Stimulated activated CD4-positive, alpha-beta T cell treated with anti-CD3 and anti-CD28 coated beads, TNF-alpha, amount 100 ng/mL, for 48 hours (primary cell): Measurements from ENCODE around the gene ATE1.
"Not testable (repeated sequence)": the region's sequence is repeated elsewhere in the genome, so short reads cannot be mapped to it uniquely, and the experiment has no call there.

Experiments
- DNase-seq, 3 donors: peaks; one replicate each; pipeline ENCODE4 v3.0.0-alpha.2; 2020; ENCODE audit warnings: low read depth in 3 of 3

Gene ATE1

GRCh38 chr10:121831777-121832176 is 96.1 kb downstream of the ATE1 start:
- DNase-seq: no peak

GRCh38 chr10:121831237-121831636 is 96.6 kb downstream of the ATE1 start:
- no peak for DNase-seq

- no peak for DNase-seq
These were observed 97.7 kb downstream of the ATE1 start for GRCh38 chr10:121830101-121830500.

GRCh38 chr10:121828045-121828444 is 99.8 kb downstream of the ATE1 start:
- DNase-seq: no peak

GRCh38 chr10:121826773-121827172 is 101.1 kb downstream of the ATE1 start:
- DNase-seq: not testable (repeated sequence)

- DNase-seq: no peak
These were observed 103.8 kb downstream of the ATE1 start for GRCh38 chr10:121823993-121824463.

GRCh38 chr10:121822724-121823123 is 105.1 kb downstream of the ATE1 start:
- no peak for DNase-seq

GRCh38 chr10:121822180-121822579 is 105.7 kb downstream of the ATE1 start:
- no peak for DNase-seq

- DNase-seq: no peak
These were observed 108.8 kb downstream of the ATE1 start for GRCh38 chr10:121819049-121819448.

GRCh38 chr10:121818599-121818998 is 109.2 kb downstream of the ATE1 start:
- DNase-seq: no peak

- DNase-seq: no peak
These were observed 111.6 kb downstream of the ATE1 start for GRCh38 chr10:121816197-121816596.

- DNase-seq: no peak
These were observed 114.0 kb downstream of the ATE1 start for GRCh38 chr10:121813857-121814256.

GRCh38 chr10:121813211-121813815 is 114.5 kb downstream of the ATE1 start:
- DNase-seq: no peak

- no peak for DNase-seq
These were observed 115.8 kb downstream of the ATE1 start for GRCh38 chr10:121812031-121812430.

- no peak for DNase-seq
These were observed 116.4 kb downstream of the ATE1 start for GRCh38 chr10:121811386-121811785.

GRCh38 chr10:121808835-121809234 is 119.0 kb downstream of the ATE1 start:
- DNase-seq: no peak

- no peak for DNase-seq
These were observed 123.4 kb downstream of the ATE1 start for GRCh38 chr10:121804460-121804859.

- DNase-seq: no peak
These were observed 124.2 kb downstream of the ATE1 start for GRCh38 chr10:121803611-121804010.

- no peak for DNase-seq
These were observed 127.0 kb downstream of the ATE1 start for GRCh38 chr10:121800831-121801230.

- DNase-seq: no peak
These were observed 127.7 kb downstream of the ATE1 start for GRCh38 chr10:121800146-121800545.

- no peak for DNase-seq
These were observed 130.3 kb downstream of the ATE1 start for GRCh38 chr10:121797490-121797889.

- no peak for DNase-seq
These were observed 131.5 kb downstream of the ATE1 start for GRCh38 chr10:121796342-121796741.

- DNase-seq: no peak
These were observed 135.6 kb downstream of the ATE1 start for GRCh38 chr10:121792198-121792597.

- no peak for DNase-seq
These were observed 136.1 kb downstream of the ATE1 start for GRCh38 chr10:121791761-121792160.
